Right atrium auricular region (tissue), 2 donors: ENCODE data around the gene PTPN14. TPM values are rescaled to one million over a fixed set of nuclear protein-coding genes. Genes with fewer than 3 reads are reported as not detected.
"Not testable (repeated sequence)": the region's sequence is repeated elsewhere in the genome, so short reads cannot be mapped to it uniquely, and the experiment has no call there.

Experiments
- DNase-seq: peaks from one replicate; pipeline ENCODE4 v3.0.0-alpha.2; 2019; ENCODE audit warnings: low spot score
- H3K27ac ChIP-seq, 2 donors: fragments of 200-600 bp; sonication (generic); 1 replicate in 1 of 2; 2 replicates in 1 of 2; pipeline ENCODE4 v1.5.1; 2016 to 2019
- H3K27me3 ChIP-seq, 2 donors: fragments of 200-600 bp; sonication (generic); one replicate each; pipeline versions ENCODE4 v1.5.1 to v1.6.0; 2017 to 2019
- H3K36me3 ChIP-seq: fragments of 200-600 bp; sonication (generic); one replicate; pipeline ENCODE4 v1.5.1; 2016
- H3K4me1 ChIP-seq, 2 donors: fragments of 200-600 bp; sonication (generic); one replicate each; pipeline versions ENCODE4 v1.5.1 to v1.6.0; 2017 to 2019
- H3K4me3 ChIP-seq, 2 donors: fragments of 200-600 bp; sonication (generic); 1 replicate in 1 of 2; 2 replicates in 1 of 2; pipeline ENCODE4 v1.5.1; 2017 to 2019; ENCODE audit warnings: mild to moderate bottlenecking in 1 of 2, moderate library complexity in 1 of 2
- H3K9me3 ChIP-seq, 2 donors: fragments of 200-600 bp; sonication (generic); one replicate each; pipeline ENCODE4 v1.5.1; 2019
- total RNA-seq, 2 donors: library from RNA; depleted of rRNA; stranded (reverse); fragments of >200 nt; gene quantifications; one replicate each; pipeline ENCODE4 v1.1.0, GENCODE V29; 2016
- TF ChIP-seq, protein P1 (sequence below), 2 donors: fragments of 200-600 bp; sonication (generic); IDR thresholded peaks; one replicate each; pipeline ENCODE4 v1.5.1; 2019; ENCODE audit warnings: antibody characterized with exemption in 2 of 2

PTPN14 gene
- total RNA-seq, 2 donors from 2014 or later = 8.4 to 27.2 TPM

- TF ChIP-seq, protein P1, sequence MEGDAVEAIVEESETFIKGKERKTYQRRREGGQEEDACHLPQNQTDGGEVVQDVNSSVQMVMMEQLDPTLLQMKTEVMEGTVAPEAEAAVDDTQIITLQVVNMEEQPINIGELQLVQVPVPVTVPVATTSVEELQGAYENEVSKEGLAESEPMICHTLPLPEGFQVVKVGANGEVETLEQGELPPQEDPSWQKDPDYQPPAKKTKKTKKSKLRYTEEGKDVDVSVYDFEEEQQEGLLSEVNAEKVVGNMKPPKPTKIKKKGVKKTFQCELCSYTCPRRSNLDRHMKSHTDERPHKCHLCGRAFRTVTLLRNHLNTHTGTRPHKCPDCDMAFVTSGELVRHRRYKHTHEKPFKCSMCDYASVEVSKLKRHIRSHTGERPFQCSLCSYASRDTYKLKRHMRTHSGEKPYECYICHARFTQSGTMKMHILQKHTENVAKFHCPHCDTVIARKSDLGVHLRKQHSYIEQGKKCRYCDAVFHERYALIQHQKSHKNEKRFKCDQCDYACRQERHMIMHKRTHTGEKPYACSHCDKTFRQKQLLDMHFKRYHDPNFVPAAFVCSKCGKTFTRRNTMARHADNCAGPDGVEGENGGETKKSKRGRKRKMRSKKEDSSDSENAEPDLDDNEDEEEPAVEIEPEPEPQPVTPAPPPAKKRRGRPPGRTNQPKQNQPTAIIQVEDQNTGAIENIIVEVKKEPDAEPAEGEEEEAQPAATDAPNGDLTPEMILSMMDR (IDR thresholded peaks at IDR 0.05) = no peak
- H3K4me1 ChIP-seq = no peaks in the 10 kb centered on the region
- no peaks in the 10 kb centered on the region for H3K9me3 ChIP-seq
- DNase-seq = no peak
- H3K27ac ChIP-seq = no peak overlapping the region
- no peaks in the 10 kb centered on the region for H3K27me3 ChIP-seq
- no peak overlapping the region for H3K4me3 ChIP-seq
- no peaks in the 10 kb centered on the region for H3K36me3 ChIP-seq
These were observed 58.1 kb downstream of the PTPN14 start for GRCh38 chr1:214493126-214493796.

- H3K27me3 ChIP-seq = no peaks in the 10 kb centered on the region
- TF ChIP-seq, protein P1 (IDR thresholded peaks at IDR 0.05) = no peak
- H3K9me3 ChIP-seq = no peaks in the 10 kb centered on the region
- no peaks in the 10 kb centered on the region for H3K36me3 ChIP-seq
- H3K27ac ChIP-seq = no peak overlapping the region
- no peak overlapping the region for H3K4me3 ChIP-seq
- no peak for DNase-seq
- H3K4me1 ChIP-seq = no peaks in the 10 kb centered on the region
These were observed 58.9 kb downstream of the PTPN14 start for GRCh38 chr1:214492401-214493075.

DNA sequence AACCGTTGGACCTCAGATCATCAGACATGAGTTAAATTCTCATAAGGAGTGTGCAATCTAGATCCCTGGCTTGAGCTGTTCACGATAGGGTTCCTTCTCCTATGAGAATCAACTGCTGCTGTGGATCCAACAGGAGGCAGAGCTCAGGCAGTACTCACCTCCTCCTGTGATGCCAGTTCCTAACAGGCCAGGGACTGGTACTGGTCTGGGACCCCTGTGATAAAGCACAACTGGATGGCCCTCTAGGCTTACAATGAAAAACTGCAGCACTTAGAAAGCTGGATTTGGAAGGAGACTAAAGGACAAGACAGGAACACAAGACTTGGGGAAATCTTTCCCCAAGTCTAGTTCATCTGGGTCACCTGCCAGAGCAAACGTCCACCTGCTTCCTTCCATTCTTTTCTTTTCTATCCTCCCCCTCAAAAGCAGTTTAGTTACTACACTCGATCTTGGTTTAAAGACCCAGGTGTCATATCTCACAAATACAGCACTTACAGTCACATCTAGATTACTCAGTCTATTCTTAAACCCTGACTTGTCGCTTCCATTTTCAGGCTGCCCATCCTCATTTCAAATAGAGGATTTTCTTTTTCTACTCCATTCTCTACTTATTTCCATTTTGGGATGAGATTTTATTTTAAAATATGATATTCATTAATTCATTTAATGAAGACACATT is 59.8 kb downstream of the PTPN14 start:
- H3K36me3 ChIP-seq = no peaks in the 10 kb centered on the region
- H3K9me3 ChIP-seq = no peaks in the 10 kb centered on the region
- H3K4me3 ChIP-seq = no peak overlapping the region
- no peak overlapping the region for H3K27ac ChIP-seq
- DNase-seq = no peak
- TF ChIP-seq, protein P1 (IDR thresholded peaks at IDR 0.05) = no peak
- no peaks in the 10 kb centered on the region for H3K27me3 ChIP-seq
- H3K4me1 ChIP-seq = no peaks in the 10 kb centered on the region

GRCh38 chr1:214485151-214485550 is 66.3 kb downstream of the PTPN14 start:
- DNase-seq = no peak
- no peaks in the 10 kb centered on the region for H3K27me3 ChIP-seq
- no peaks in the 10 kb centered on the region for H3K9me3 ChIP-seq
- H3K4me3 ChIP-seq = no peak overlapping the region
- H3K27ac ChIP-seq = no peak overlapping the region
- TF ChIP-seq, protein P1 (IDR thresholded peaks at IDR 0.05) = no peak
- H3K4me1 ChIP-seq = no peaks in the 10 kb centered on the region
- no peaks in the 10 kb centered on the region for H3K36me3 ChIP-seq

GRCh38 chr1:214483180-214483579 is 68.2 kb downstream of the PTPN14 start:
- not testable (repeated sequence) for H3K9me3 ChIP-seq, H3K27ac ChIP-seq, H3K4me1 ChIP-seq, DNase-seq, H3K4me3 ChIP-seq, H3K36me3 ChIP-seq, H3K27me3 ChIP-seq

DNA sequence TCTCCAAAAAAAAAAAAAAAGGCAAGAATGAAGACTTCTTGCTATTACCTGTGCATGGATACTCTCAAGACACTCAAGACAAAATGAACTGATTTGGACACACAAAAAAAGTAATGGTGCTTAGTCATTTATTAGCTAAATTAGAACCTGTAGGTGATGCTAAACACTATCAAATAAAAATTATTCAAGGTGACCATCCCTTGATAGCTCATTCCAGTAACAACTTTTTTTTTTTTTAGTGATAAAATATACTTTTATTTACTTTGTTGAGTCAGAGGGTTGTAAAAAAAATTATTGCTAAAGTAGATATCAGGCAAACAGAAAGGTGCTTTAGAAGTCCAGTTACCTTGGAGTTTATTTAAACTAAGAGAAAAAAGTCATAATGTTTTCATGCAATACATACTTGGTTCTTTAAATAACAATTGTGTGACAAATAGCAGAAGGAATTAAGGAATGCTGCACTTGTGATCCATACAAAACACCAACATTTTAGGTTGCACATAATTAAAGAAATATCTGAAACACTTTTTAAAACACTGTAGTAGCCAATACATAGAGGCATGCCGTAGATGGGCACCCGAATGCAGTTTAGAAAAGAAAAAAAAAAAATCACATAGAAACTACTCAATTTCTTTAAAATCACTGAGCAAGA is 69.3 kb downstream of the PTPN14 start:
- not testable (repeated sequence) for H3K27me3 ChIP-seq, H3K36me3 ChIP-seq, H3K9me3 ChIP-seq, H3K4me3 ChIP-seq, H3K4me1 ChIP-seq, DNase-seq, H3K27ac ChIP-seq
